ENCODE data around the gene TMEM248.
"Not testable (repeated sequence)": the region's sequence is repeated elsewhere in the genome, so short reads cannot be mapped to it uniquely, and the experiment has no call there.

The TMEM248 gene, protein sequence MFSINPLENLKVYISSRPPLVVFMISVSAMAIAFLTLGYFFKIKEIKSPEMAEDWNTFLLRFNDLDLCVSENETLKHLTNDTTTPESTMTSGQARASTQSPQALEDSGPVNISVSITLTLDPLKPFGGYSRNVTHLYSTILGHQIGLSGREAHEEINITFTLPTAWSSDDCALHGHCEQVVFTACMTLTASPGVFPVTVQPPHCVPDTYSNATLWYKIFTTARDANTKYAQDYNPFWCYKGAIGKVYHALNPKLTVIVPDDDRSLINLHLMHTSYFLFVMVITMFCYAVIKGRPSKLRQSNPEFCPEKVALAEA
- total RNA-seq = 116 reads per million, percentile 85 among the genes with 10 or more reads in this experiment

DNA sequence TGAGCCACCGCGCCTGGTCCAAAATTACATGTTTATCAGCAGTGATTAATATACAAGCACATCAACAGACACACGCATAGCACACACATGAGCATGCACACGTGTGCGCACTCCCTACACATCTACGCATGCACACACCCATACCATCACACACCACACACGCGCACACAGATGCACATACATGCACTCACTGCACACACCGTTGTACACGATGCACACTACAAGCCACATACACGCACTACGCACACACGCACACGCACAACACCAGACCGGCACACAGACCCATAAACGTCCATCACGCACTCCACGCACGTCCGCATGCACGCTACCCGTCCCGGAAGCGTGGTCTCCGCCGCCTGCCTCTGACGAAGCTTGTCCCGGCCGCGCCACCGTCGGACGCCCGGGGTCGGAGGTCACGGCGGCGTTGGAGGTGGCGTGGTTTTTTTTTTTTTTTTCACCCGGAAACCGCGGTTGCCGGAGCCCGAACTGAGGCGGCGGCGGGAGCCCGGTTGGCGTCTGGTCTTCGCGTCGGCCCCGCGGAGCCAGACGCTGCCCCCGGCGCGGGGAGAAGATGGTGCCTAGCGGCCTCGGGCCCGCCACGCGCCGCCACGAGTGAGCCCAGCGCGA lies at the start of gene TMEM248:
TSS of gene TMEM248 (plus strand) at position 457 of the 627 bp plus-strand sequence. CDS start 20,641 bp downstream, outside the sequence.
- peak; percentile 90 for DNase-seq

DNA sequence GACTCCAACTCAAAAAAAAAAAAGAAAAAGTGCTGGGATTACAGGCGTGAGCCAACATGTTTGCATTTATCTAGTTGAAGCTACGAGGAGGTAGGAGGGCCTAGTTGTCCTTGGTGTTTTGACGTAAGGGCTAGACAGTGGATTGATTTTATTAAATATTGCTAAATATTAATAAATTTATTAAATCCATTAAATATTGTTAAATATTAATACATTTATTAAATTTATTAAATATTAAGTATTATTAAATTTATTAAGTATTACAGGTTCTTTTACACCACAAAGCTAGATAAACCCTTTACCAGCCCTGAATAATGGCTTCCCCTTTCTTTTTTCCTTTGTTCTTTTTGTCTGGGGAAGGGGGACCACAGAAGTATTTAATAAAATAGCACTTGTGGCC lies 47.5 kb upstream of the TMEM248 start:
- DNase-seq = no peak

DNA sequence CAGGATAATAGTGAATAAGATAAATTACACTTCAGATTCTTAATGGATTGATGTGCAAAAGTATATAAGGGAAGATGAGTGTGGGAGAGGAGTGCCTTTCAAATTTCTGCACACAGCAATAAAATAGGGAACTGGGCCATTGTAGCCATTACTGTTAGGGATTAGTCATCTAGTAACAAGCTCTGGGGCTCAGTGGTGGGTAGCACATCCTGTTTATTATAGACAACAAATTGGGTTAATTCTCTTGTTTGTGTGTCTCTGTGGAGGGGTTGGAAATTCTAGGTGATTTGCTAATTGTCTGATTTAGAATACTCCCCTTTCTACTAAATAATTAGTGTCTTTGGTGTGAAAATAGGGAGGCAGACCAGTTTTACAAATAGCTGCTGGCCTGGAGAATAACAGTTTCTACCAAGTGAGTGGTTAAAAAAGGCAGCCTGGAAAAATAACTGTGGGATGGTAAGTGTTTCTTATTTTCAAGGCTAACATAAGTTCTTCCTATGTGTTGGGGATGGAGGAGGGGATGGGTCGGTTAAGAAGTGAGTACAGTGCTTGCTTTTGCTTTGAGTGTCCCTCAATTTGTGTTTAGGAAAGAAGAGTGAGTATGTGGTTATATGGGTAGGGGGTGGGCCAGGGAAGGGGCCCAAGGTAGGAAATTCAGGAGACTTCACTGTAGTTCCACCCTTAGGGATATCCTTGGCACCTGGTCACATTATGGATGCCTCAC lies 43.3 kb upstream of the TMEM248 start:
- DNase-seq = no peak

DNA sequence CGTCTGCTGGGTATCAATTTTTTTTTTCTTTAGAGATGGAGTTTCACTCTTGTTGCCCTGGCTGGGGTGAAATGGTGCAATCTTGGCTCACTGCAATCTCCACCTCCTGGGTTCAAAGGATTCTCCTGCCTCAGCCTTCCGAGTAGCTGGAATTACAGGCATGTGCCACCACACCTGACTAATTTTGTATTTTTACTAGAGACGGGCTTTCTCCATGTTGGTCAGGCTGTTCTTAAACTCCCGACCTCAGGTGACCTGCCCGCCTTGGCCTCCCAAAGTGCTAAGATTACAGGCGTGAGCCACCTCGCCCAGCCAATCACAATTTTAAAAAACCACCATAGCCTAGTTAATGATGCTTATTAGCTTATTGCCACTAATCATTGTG lies 42.7 kb upstream of the TMEM248 start:
- DNase-seq = not testable (repeated sequence)

DNA sequence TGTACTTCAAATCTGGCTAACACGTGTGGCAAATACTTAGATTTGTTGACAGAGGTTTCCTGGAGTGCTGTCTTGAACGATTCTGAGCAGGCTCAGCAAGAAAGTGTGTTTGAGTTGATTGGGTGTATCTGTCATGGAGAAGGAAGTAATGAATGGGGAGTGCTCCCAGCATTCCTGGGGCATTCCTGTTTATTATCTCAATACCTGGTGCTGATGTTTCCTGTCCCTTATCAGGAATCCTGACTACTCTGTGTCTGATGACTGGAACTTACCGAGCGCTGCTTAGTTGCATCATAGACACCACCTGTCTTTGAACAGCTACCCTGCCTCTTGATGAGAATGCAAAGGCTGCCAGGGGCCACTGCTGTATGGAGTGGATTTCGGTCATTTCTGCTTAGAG lies 41.0 kb upstream of the TMEM248 start:
- no peak for DNase-seq

DNA sequence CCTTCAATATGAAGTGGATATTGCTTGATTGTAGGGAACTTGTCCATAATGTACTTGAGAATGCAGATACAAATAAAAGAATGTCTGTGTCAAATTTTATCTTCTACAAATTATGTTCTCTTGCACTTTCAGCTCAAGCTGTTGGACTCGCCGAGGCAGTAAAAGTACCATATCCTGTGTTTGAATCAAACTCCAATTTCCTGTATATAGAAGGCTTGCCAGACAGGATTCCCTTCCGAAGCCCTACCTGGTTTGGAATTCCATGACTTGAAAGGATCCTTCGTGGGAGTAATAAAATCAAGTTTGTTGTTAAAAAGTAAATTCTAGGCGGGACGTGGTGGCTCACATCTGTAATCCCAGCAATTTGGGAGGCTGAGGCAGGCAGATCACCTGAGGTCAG lies 40.4 kb upstream of the TMEM248 start:
- not testable (repeated sequence) for DNase-seq

DNA sequence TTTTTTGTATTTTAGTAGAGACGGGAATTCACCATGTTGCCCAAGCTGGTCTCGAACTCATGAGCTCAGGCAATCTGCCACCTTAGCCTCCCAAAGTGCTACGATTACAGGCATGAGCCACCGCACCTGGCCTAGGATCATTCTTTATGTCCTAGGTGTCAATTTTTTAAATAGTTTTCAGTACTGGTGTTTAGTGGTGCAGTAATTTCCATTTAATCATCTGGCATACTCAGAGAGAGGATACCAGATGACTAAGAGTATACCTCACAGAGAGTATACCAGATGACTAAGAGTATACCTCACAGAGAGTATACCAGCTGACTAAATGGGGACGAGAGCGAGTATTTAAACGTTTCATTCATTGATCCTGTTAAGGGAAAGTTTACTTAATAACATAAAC lies 37.3 kb upstream of the TMEM248 start:
- no peak for DNase-seq

DNA sequence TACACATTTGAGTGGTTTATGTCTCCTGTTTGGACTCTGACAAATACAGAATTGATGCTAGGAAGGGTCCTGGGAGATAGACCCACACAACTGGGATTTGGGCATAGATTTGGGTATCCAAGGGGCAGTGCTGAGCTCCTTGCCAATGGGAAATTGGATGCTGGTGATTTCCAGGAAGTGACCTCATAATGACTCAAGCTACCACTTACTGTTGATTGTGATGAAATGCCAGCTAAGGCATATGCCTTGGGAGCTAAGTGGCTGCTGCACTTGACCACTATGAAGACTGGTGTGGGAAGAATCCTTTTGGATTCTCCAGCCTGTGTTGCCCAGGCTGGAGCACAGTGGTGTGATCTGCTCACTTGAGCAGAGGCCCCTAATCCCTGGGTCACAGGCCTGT lies 36.5 kb upstream of the TMEM248 start:
- not testable (repeated sequence) for DNase-seq

DNA sequence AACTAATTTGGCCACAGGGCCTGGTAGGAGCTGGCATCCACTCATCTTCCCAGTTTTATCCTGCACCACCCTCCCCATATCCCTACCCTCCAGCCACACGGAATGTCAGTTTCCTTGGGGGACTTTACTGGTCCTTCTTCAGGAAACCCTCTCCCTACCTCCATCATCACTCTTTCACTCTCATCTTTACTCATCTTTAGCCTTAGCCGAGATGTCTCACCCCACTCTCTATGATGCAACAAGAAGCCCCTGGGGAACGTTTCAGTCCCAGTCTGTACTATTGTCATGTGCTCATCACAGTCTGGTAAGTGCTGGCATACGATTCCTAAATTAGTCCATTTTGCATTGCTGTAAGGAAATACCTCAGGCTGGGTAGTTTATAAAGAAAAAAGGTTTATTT lies 34.9 kb upstream of the TMEM248 start:
- no peak for DNase-seq

DNA sequence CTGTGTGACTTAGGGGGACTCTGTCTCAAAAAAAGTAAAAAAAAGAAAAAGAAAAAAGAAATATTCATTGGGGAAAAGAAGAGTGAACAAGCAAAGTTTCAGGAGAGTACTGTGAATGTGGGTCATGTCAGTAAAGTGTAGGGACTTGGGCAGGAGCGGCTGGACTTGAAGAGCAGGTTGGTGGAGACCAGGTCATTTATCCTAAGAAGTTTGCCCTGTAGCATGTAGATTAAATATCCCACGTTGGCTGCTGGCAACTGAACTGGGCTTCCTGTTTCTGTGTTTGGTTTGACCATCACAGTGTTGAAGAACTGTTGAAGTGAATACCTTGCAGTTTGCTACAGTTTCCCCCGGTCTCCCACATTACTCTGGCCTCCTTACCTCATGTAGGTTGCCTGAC lies 32.8 kb upstream of the TMEM248 start:
- DNase-seq = not testable (repeated sequence)

DNA sequence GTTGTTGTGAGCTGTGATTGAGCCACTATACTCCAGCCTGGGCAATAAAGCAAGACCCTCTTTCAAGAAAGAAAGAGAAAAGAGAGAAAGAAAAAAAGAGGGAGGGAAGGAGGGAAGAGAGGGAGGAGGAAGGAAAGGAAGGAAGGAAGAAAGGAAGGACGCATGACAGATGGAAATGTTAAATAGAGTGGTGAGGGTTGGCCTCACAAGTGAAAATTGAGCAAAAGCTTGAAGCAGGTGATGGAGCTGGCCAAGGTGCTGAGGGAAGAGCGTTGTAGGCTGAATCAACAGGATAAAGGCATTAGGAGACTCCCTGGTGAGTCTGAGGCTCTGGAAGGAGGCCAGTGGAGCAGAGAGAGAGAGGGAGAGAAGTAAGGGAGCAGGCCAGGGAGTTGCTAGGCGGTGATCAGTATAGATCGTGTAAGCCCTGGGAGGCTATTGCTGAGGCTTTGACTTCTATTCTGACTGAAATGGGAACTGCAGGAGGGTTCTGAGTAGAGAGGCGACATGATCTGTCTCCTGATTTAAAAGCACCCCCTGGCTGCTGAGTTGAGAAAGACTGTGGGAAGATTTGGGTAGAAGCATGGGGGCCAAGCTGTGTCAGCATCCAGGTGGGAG lies 26.5 kb upstream of the TMEM248 start:
- no peak for DNase-seq

DNA sequence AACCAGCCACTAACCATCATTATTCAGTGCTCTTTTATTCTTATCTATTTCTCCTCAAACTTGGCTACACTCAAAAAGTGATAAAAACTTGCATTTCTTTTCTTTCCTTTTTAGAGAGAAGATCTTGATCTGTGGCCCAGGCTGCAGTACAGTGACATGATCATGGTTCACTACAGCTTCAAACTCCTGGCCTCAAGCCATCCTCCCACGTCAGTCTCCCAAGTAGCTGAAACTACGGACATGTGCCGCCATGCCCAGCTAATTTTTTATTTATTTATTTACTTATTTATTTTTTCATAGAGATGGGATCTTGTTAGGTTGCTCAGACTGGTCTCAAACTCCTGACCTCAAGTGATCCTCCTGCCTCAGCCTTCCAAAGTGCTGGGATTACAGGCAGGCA lies 24.6 kb upstream of the TMEM248 start:
- no peak for DNase-seq

DNA sequence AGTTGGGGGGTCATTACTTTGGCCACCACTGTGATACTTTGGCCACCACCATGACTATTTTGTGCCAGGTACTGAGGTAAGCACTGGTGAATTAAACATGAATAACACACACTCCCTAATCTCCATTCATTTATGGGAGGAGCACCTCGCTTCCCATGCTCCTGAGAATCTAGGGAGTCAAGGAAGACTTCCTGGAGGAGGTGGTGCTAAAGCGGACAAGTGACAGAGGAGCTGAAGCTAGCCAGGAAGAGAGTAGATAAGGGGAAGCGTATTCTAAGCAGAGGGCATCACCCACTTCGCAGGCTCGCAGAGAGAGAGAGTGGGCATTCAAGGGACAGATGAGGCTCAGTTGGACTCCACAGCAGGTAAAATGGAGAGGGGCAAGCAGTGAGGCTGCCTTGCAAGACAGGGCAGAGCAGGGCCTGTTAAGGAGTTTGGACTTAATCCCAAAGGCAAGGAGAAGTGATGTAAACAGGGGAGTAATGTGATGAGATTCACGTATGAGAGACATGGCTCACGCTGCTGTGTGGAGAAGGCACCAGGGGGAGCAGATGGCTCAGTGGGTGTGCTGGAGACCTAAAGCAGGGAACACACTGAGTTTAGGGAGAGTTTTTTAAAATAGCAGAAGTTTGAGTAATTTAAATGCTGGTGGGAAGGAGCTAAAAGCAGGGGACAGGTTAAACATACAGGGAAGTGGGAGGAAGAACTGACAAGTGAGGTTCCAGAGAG lies 21.3 kb upstream of the TMEM248 start:
- no peak for DNase-seq

DNA sequence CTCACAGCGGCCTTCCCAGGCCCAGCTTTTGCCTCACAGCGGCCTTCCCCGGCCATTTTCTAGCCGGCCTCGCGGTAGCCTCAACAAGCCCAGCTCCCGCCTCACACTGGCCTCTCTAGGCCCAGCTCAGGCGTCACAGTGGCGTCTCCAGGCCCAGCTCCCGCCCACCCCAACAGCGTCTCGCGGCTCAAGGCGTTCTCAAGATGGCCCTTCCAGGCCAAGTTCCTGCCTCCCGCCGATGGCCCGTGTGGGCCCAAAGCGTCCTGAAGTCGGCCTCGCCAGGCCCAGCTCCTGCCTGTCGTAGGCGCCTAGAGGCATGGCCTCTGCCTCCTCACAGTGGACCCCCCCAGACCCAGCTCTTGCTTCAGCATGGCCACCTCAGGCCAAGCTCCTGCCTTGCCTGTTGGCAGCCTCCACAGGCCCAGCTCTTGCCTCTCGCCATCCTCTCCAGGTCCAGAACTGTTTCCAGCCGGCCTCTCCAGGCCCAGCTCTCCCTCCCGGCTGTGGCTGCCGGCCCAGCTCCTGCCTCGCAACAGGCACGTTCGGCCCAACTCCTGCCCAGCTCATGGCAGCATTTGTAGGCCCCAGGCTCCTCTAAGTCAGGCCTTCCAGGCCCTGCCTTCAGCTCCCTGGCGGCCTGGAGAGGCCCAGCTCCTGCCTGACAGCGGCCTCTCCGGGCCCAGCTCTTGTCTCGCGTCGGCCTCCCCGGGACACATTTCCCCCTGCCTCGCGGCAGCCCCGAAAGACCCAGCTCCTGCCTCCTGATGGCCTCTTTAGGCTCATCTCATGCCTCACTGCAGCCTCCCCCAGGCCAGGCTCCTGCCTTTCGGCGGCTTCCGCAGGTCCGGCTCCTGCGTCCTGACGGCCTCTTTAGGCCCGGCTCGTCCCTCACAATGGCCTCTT lies 18.8 kb upstream of the TMEM248 start:
- no peak for DNase-seq

DNA sequence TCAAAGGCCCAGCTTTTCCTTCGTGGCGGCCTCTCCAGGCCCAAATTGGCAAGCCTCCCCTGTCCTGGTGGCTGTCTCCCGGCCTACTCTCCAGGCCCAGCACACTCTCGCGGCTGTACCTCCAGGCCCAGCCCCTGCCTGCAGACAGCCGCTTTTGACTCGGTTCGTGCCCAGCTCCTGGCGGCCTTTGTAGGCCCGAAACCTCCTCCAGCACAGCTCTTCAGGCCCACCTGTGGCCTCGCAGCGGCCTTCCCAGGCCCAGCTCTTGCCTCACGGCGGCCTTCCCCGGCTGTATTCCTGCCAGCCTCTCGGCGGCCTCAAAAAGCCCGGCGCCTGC lies 18.2 kb upstream of the TMEM248 start:
- no peak for DNase-seq

DNA sequence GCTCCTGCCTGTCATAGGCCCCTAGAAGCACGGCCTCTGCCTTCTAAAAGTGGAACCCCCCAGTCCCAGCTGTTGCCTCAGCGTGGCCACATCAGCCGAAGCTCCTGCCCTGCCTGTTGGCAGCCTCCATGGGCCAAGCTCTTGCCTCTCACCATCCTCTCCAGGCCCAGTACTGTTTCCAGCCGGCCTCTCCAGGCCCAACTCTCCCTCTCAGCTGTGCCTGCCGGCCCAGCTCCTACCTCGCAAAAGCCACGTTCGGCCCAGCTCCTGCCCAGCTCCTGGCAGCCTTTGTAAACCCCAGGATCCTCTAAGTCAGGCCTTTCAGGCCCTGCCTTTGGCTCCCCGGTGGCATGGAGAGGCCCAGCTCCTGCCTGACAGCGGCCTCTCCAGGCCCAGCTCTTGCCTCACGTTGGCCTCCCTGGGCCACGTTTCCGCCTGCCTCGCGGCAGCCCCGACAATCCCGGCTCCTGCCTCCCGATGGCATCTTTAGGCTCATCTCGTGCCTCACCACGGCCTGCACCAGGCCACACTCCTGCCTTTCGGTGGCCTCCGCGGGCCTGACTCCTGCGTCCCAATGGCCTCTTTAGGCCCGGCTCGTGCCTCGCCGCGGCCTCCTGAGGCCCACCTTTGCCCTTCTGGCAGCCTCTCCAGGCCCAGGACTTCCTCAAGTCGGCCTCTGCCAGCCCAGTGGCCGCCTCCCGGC lies 17.5 kb upstream of the TMEM248 start:
- no peak for DNase-seq

DNA sequence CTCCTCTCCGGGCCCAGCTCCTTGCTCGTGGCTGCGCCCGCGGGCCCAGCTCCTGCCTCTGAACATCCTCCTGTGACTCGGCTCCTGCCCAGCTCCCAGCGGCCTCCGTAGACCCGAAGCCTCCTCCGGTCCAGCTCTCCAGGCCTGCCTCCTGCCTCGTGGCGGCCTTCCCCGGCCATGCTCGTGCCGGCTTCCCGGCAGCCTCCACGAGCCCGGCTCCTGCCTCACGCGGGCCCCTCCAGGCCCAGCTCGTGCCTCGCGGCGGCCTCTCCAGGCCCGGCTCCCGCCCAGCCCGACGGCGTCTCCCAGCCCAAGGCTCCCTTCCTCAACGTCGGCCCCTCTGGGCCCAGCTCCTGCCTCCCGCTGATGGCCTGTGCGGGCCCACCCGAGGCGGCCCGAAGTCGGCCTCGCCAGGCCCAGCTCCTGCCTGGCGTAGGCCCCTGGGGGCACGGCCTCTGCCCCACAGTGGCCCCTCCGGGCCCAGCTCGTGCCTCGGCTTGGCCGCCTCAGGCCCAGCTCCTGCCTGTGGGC lies 16.9 kb upstream of the TMEM248 start:
- DNase-seq = no peak

DNA sequence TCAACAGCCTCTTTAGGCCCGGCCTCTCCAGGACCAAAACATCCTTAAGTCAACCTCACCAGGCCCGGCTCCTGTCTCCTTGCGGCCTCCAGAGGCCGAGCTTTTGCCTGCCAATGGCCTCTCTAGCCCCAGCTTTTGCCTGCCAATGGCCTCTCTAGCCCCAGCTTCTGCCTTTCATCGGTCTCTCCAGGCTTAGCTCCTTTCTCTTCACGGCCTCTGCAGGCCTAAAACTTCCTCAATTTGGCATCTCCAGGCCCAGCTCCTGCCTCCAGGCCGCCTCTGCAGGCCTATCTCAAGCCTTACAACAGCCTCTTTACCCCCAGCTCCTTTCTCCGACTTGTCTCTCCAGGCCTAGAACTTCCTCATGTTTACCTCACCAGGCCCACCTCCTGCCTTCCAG lies 15.7 kb upstream of the TMEM248 start:
- no peak for DNase-seq

DNA sequence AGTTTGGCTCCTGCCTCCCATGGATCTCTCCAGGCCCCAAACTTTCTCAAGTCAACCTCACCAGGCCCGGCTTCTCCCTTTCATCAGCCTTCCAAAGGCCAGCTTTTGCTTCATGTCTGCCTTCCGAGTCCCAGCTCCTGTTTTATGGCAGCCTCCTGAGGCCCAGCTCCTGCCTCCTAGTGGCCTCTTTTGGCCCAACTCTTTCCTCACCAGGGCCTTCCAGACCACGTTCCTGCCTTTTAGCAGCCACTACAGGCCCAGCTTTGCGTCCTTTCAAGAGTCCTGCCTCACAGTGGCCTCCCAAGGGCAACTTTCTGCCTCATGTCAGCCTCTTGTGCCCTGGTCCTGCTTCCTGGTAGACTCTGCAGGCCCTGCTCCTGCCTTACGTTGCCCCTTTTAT lies 15.3 kb upstream of the TMEM248 start:
- no peak for DNase-seq

DNA sequence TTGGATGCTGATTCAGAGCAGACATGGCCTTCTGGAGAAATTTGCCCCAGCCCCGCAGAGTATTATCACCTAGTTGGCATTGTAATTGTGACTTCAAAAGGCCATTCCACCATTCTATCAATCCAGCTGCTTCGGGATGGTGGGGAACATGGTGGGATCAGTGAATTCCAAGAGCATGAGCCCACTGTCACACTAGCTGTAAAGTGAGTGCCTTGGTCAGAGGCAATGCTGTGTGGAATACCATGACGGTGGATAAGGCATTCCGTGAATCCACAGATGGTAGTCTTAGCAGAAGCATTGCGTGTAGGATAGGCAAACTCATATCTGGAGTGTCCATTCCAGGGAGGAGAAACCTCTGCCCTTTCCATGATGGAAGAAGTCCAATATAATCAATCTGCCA lies 13.3 kb upstream of the TMEM248 start:
- no peak for DNase-seq

DNA sequence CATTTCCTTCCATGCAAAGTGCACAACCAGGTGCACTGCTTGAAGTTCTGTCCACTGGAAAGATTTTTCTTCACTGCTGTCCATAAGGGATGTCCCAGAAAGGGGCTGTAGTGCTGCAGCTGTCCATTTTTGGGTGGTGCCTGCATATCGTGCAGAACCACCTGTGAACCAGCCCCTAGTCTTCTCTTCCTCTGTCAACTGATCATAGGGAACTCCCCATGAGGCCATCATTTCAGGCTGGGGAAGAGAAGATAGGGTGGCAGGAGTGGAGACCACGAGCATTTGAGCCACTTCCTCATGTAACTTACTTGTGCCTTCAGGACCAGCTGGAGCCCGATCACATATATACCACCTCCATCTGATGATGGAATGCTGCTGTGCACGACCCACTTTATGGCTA lies 12.4 kb upstream of the TMEM248 start:
- DNase-seq = not testable (repeated sequence)
